ENCODE data around the gene CCDC12. TPM values are rescaled to one million over a fixed set of nuclear protein-coding genes. Genes with fewer than 3 reads are reported as not detected.
A peak's percentile ranks its signal among the peaks of the same experiment; 100 is the strongest.

The CCDC12 gene
- total and polyA plus RNA-seq, 2 of the 13 experiments (the other 11 are each of a cell fraction or from before 2014, with no cell fraction given), result 30.1 to 49.5 TPM

DNA sequence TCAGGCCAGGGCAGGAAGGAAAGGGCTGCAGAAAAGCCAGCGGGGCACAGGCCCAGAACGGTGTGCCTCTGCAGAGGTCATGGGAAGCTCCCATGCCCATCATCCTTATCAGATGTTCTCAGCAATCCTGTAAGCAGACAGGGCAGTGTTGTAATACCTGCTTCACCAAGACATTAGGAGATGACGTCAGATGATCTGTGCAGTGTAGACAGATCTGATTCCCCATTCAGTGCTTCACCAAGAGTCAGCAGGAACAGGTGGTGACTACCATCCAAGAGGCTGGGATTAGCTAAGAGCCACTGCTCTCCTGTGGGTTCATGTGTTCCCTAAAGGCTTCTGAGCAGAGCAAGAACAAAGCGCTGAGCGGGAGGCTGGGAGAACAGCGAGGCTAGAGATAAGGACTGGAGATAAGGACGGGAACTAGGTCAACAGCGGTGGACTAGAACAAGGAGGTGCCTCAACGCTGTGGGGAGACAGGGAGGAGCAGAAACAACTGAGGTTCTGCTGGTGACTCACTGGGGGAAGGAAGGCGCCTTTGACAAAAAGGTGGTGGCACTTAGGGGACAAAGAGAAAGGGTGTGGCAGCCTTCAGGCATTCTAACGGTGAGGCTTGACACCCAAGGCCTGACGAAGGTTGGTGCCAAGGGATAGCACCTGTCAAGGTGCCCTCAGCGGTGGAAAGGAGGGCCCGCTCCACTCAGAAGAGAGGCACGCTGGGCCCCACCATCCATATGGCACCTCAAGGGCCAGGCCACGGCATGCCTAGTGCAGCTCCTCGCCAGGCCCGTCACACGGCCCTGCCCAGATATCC, 28.4 kb downstream of the CCDC12 start (continued):
- TF ChIP-seq HNRNPH1 (optimal IDR thresholded peaks at IDR 0.05; ENCODE audit: low read depth, low read length) (no peak), ZC3H13 (CRISPR knock-in tag; IDR thresholded peaks at IDR 0.05) (no peak), ZNF17 (CRISPR knock-in tag; IDR thresholded peaks at IDR 0.05) (no peak), ZBTB8A (CRISPR knock-in tag; IDR thresholded peaks at IDR 0.05; ENCODE audit: borderline replicate concordance, low read depth) (no peak), DNMT3B (CRISPR knock-in tag; conservative IDR thresholded peaks at IDR 0.05) (no peak), CCAR2 (optimal IDR thresholded peaks at IDR 0.05; ENCODE audit: low read depth, low read length) (no peak), NR2F1 (CRISPR knock-in tag; IDR thresholded peaks at IDR 0.05) (peak in 1 of 2 experiments; percentile 18; a peak in 1 of 4 replicates), CHD2 (IDR thresholded peaks at IDR 0.05; ENCODE audit: low read depth, low read length) (no peak), ZNF841 (CRISPR knock-in tag; IDR thresholded peaks at IDR 0.05; ENCODE audit: borderline replicate concordance) (no peak), FOXA1 (IDR thresholded peaks at IDR 0.05) (no peak), FOXA1 (CRISPR knock-in tag; IDR thresholded peaks at IDR 0.05) (peak; percentile 87), TEAD3 (CRISPR knock-in tag; optimal IDR thresholded peaks at IDR 0.05; ENCODE audit: borderline replicate concordance) (no peak), ZNF607 (CRISPR knock-in tag; IDR thresholded peaks at IDR 0.05; ENCODE audit: borderline replicate concordance) (no peak), ZNF382 (CRISPR knock-in tag; IDR thresholded peaks at IDR 0.05; ENCODE audit: borderline replicate concordance) (no peak), ZEB1 (IDR thresholded peaks at IDR 0.05; ENCODE audit: insufficient replicate concordance, low read depth) (no peak), HDAC2 (CRISPR knock-in tag; IDR thresholded peaks at IDR 0.05) (peak; percentile 87), SP4 (CRISPR knock-in tag; IDR thresholded peaks at IDR 0.05) (peak; percentile 14; the same call in 1 of the 2 replicates), NR2F6 (IDR thresholded peaks at IDR 0.05) (peak; percentile 71), NR2F6 (CRISPR knock-in tag; IDR thresholded peaks at IDR 0.05) (peak; percentile 65; the same call in 1 of the 2 replicates), SAFB2 (CRISPR knock-in tag; IDR thresholded peaks at IDR 0.05; ENCODE audit: borderline replicate concordance, low read depth) (no peak), HMG20A (CRISPR knock-in tag; IDR thresholded peaks at IDR 0.05; ENCODE audit: borderline replicate concordance) (peak; percentile 50; the same call in 1 of the 2 replicates)
- TF ChIP-seq, protein P1, sequence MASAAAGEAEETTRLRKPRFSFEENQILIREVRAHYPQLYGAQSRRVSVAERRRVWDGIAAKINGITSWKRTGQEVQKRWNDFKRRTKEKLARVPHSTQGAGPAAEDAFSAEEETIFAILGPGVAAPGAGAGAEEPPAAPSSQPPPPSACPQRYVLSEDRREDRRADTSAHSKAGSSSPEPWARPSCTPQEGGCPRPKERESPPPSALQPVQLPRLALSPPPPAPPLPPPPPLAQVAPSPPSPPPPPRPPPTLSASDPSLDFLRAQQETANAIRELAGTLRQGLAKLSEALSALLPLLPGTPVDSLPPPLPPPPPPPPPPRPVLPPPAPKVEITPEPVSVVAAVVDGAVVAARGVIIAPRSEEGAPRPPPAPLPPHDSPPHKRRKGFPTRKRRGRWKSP (CRISPR knock-in tag; IDR thresholded peaks at IDR 0.05), result no peak
- TF ChIP-seq, protein P2, sequence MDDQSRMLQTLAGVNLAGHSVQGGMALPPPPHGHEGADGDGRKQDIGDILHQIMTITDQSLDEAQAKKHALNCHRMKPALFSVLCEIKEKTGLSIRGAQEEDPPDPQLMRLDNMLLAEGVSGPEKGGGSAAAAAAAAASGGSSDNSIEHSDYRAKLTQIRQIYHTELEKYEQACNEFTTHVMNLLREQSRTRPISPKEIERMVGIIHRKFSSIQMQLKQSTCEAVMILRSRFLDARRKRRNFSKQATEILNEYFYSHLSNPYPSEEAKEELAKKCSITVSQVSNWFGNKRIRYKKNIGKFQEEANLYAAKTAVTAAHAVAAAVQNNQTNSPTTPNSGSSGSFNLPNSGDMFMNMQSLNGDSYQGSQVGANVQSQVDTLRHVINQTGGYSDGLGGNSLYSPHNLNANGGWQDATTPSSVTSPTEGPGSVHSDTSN (CRISPR knock-in tag; IDR thresholded peaks at IDR 0.05; ENCODE audit: borderline replicate concordance), result no peak
- TF ChIP-seq, protein P3, sequence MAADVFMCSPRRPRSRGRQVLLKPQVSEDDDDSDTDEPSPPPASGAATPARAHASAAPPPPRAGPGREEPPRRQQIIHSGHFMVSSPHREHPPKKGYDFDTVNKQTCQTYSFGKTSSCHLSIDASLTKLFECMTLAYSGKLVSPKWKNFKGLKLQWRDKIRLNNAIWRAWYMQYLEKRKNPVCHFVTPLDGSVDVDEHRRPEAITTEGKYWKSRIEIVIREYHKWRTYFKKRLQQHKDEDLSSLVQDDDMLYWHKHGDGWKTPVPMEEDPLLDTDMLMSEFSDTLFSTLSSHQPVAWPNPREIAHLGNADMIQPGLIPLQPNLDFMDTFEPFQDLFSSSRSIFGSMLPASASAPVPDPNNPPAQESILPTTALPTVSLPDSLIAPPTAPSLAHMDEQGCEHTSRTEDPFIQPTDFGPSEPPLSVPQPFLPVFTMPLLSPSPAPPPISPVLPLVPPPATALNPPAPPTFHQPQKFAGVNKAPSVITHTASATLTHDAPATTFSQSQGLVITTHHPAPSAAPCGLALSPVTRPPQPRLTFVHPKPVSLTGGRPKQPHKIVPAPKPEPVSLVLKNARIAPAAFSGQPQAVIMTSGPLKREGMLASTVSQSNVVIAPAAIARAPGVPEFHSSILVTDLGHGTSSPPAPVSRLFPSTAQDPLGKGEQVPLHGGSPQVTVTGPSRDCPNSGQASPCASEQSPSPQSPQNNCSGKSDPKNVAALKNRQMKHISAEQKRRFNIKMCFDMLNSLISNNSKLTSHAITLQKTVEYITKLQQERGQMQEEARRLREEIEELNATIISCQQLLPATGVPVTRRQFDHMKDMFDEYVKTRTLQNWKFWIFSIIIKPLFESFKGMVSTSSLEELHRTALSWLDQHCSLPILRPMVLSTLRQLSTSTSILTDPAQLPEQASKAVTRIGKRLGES (CRISPR knock-in tag; IDR thresholded peaks at IDR 0.05; ENCODE audit: borderline replicate concordance), result no peak
- TF ChIP-seq, protein P4, sequence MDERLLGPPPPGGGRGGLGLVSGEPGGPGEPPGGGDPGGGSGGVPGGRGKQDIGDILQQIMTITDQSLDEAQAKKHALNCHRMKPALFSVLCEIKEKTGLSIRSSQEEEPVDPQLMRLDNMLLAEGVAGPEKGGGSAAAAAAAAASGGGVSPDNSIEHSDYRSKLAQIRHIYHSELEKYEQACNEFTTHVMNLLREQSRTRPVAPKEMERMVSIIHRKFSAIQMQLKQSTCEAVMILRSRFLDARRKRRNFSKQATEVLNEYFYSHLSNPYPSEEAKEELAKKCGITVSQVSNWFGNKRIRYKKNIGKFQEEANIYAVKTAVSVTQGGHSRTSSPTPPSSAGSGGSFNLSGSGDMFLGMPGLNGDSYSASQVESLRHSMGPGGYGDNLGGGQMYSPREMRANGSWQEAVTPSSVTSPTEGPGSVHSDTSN (CRISPR knock-in tag; IDR thresholded peaks at IDR 0.05), result no peak
